ENCODE results near the gene ZBTB7A.

Gene ZBTB7A

DNA sequence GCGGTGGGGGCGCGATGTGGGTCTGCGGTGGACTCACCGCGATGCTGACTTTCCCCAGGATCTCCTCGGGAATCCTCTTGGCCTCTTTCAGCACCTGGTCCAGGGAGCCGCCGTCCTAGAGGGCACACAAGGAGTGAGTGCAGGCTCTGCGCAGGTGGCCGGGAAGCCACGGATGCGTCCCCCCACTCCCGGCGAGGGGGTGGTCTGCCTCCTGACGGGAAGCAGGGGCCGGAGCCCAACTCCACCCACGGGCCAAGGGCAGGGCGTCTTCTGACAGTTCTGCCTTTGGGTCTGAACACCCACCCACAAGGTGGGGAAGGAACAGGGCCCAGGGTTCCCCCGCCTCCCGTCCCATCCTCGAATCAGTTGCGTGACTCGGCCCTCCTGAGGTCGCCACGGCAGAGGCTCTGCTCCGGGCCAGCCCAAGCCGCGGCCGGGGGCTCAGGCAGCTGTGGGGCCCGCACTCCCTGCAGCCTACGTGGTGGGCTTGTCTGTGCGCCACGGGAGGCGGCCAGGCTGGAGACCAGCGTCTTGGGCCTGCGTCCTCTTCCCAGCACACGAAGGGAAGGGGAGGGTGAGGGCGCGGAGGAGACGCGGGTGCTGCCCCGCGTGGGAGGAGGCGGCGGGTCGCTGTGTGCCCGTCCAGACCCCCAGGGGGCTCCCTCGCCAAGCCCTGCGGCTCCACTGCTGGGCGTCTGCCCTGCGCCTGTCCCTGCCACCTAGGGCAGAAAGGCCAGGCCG is 35.8 kb upstream of the ZBTB7A start:
- H3K36me3 ChIP-seq (ENCODE audit: control insufficient read depth in 2 of 2, insufficient read depth in 2 of 2, low read length in 2 of 2) = peaks cover 26 to 41% of the 10 kb centered on the region in 2 donors

DNA sequence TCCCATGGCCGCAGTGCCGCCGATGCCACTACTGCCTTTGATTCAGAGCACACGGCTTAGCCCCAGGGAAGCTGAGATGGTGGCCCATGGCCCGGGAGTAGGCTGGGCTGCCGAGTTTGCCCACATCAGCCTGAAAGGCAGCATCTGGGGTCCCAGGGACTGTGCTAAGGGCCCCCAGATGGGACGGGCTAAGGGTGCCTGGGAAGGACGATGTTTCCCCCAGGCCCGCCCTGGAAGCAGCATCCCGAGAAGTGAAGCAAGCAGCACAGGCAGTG is 34.7 kb upstream of the ZBTB7A start:
- Histone ChIP-seq H3K36me3 (ENCODE audit: control insufficient read depth in 2 of 2, insufficient read depth in 2 of 2, low read length in 2 of 2) (peaks cover 20 to 38% of the 10 kb centered on the region in 2 donors), H3K4me1 (ENCODE audit: control insufficient read depth, insufficient read depth, low read length) (no peaks in the 10 kb centered on the region), H3K9ac (ENCODE audit: low read length in 2 of 2) (no peak overlapping the region), H3K27me3 (ENCODE audit: control insufficient read depth in 1 of 2, insufficient read depth in 2 of 2, low read length in 2 of 2) (no peaks in the 10 kb centered on the region), H3K27ac (ENCODE audit: low read length) (no peak overlapping the region), H3K4me3 (ENCODE audit: low read length in 2 of 2) (no peak overlapping the region), H3K9me3 (ENCODE audit: control insufficient read depth in 2 of 2, low read length in 2 of 2) (no peaks in the 10 kb centered on the region)

More for the DNA sequence above, 35.8 kb upstream of the ZBTB7A start:
- Histone ChIP-seq H3K4me3 (ENCODE audit: low read length in 2 of 2) (no peak overlapping the region), H3K27ac (ENCODE audit: low read length) (no peak overlapping the region), H3K9me3 (ENCODE audit: control insufficient read depth in 2 of 2, low read length in 2 of 2) (no peaks in the 10 kb centered on the region), H3K4me1 (ENCODE audit: control insufficient read depth, insufficient read depth, low read length) (no peaks in the 10 kb centered on the region), H3K27me3 (ENCODE audit: control insufficient read depth in 1 of 2, insufficient read depth in 2 of 2, low read length in 2 of 2) (no peaks in the 10 kb centered on the region), H3K9ac (ENCODE audit: low read length in 2 of 2) (no peak overlapping the region)

DNA sequence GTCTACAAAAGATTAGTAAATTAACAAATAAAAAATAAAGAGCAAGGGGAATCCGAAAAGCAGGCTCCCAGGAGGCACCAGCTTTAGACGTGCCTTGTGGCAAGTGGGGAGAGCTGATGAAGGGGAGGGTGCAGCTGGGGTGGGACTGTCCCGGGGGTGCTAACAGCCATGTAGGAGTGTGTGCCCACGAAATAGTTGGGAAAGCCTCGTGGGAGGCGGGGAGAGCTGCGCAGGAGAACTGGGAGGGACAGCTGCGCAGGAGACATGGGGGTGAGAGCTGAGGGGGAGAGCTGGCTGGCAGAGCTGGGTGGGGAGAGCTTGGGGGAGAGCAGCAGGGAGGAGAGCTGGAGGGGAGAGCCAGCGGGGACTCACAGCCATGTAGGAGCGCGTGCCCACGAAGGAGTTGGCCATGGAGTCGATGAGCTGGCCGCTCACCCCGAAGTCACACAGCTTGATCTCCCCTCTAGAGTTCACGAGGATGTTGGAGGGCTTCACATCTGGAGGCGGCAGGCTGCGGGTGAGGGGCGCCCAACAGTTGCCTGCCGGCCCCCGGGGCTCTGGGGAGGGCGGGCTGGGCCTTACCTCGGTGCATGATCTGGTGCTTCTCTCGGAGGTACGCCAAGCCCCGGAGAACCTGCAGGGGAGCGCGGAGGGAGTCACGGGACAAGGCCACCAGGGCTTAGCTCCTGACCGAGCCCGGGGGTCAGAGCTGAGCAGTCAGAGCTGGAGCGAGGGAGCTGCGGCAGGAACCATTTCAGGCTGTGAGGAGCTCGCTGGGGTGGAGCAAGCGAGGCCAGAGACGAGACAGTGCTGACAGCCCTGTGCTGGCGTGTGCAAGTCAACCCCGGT is 34.2 kb upstream of the ZBTB7A start:
- H3K9me3 ChIP-seq (ENCODE audit: control insufficient read depth in 2 of 2, low read length in 2 of 2) = no peaks in the 10 kb centered on the region
- no peak overlapping the region for H3K27ac ChIP-seq (ENCODE audit: low read length)
- H3K4me3 ChIP-seq (ENCODE audit: low read length in 2 of 2) = no peak overlapping the region
- no peaks in the 10 kb centered on the region for H3K27me3 ChIP-seq (ENCODE audit: control insufficient read depth in 1 of 2, insufficient read depth in 2 of 2, low read length in 2 of 2)
- H3K36me3 ChIP-seq (ENCODE audit: control insufficient read depth in 2 of 2, insufficient read depth in 2 of 2, low read length in 2 of 2) = peaks cover 20 to 35% of the 10 kb centered on the region in 2 donors
- H3K4me1 ChIP-seq (ENCODE audit: control insufficient read depth, insufficient read depth, low read length) = no peaks in the 10 kb centered on the region
- H3K9ac ChIP-seq (ENCODE audit: low read length in 2 of 2) = no peak overlapping the region

DNA sequence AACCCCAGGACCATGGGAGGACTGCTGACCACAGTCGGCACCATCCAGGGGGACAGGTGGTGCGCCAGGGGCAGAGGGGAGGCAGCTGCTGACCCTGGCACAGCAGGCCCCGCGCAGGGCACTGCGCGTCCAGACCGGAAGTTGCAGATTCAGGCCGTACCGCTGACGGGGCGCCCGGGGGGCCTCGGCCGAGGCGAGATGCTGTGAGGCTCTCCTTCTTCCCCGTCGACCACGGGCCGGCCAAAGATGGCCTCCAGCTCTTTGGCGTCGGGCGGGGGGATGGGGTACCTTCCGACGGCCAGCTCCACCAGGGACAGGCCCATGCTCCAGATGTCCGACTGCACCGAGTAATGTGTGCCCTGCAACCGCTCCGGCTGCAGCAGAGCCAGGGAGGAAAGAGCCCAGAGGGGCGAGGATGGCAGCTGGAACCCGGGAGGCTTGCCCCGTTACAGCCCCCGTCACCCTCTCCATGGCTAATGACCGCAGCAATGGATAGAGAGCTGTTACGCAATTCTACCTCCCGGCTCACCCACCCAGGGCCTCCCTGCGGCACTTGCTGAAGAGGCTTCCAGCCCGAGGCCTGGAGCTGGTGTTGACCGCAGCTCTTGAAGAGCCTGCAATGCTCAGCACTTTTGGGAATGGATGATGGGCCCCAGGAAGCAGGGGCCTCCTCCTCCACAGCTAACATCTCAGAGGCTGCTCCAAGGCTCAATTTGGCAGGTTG is 32.5 kb upstream of the ZBTB7A start:
- no peaks in the 10 kb centered on the region for H3K4me1 ChIP-seq (ENCODE audit: control insufficient read depth, insufficient read depth, low read length)
- peaks cover 18 to 30% of the 10 kb centered on the region in 2 donors for H3K36me3 ChIP-seq (ENCODE audit: control insufficient read depth in 2 of 2, insufficient read depth in 2 of 2, low read length in 2 of 2)
- H3K27ac ChIP-seq (ENCODE audit: low read length) = no peak overlapping the region
- no peaks in the 10 kb centered on the region for H3K27me3 ChIP-seq (ENCODE audit: control insufficient read depth in 1 of 2, insufficient read depth in 2 of 2, low read length in 2 of 2)
- no peak overlapping the region for H3K9ac ChIP-seq (ENCODE audit: low read length in 2 of 2)
- H3K9me3 ChIP-seq (ENCODE audit: control insufficient read depth in 2 of 2, low read length in 2 of 2) = no peaks in the 10 kb centered on the region
- H3K4me3 ChIP-seq (ENCODE audit: low read length in 2 of 2) = no peak overlapping the region

DNA sequence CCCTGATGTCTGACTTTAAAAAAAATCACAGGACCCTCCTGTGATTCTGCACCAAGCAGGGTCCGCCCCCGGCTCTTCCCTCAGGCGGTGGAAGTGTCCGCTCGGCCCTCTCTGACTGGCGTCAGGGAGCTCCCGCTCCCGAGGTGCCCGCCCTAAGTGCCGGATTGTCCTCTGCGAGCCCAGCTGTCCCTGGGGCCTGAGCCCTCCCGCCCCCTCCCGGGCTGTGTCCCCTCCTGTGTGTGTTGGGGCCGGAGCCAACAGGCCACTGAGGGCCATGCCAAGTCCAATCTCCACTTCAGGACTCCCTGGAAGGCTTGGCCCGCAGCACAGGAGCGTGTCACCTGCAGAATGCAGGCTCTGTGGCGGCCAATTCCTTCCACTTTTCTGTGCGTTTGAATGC is 31.8 kb upstream of the ZBTB7A start:
- Histone ChIP-seq H3K36me3 (ENCODE audit: control insufficient read depth in 2 of 2, insufficient read depth in 2 of 2, low read length in 2 of 2) (peaks cover 21 to 33% of the 10 kb centered on the region in 2 donors), H3K27me3 (ENCODE audit: control insufficient read depth in 1 of 2, insufficient read depth in 2 of 2, low read length in 2 of 2) (no peaks in the 10 kb centered on the region), H3K4me1 (ENCODE audit: control insufficient read depth, insufficient read depth, low read length) (no peaks in the 10 kb centered on the region), H3K9me3 (ENCODE audit: control insufficient read depth in 2 of 2, low read length in 2 of 2) (no peaks in the 10 kb centered on the region), H3K4me3 (ENCODE audit: low read length in 2 of 2) (no peak overlapping the region), H3K27ac (ENCODE audit: low read length) (no peak overlapping the region), H3K9ac (ENCODE audit: low read length in 2 of 2) (no peak overlapping the region)

DNA sequence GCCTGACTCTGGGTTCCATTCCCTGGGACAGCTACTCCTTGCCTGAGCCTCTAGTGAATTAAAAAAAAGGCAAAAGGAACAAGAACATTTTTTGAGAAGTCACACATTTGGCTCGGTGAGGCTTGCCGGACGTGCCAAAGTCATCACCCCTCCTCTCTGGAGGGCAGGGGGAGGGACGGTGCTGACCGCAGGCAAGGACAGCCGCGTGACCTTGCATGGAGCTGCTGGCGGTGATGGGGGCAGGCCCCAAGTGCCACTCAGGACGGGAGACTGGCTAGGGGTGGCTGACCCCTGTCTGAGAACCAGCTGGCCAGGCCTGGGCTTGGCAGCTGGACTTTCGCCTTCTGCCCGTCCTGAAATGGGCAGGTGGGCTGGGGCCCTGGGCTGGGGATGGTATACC is 30.8 kb upstream of the ZBTB7A start:
- Histone ChIP-seq H3K9me3 (ENCODE audit: control insufficient read depth in 2 of 2, low read length in 2 of 2) (no peaks in the 10 kb centered on the region), H3K36me3 (ENCODE audit: control insufficient read depth in 2 of 2, insufficient read depth in 2 of 2, low read length in 2 of 2) (peaks cover 20 to 31% of the 10 kb centered on the region in 2 donors), H3K4me1 (ENCODE audit: control insufficient read depth, insufficient read depth, low read length) (no peaks in the 10 kb centered on the region), H3K27ac (ENCODE audit: low read length) (no peak overlapping the region), H3K9ac (ENCODE audit: low read length in 2 of 2) (no peak overlapping the region), H3K27me3 (ENCODE audit: control insufficient read depth in 1 of 2, insufficient read depth in 2 of 2, low read length in 2 of 2) (no peaks in the 10 kb centered on the region), H3K4me3 (ENCODE audit: low read length in 2 of 2) (no peak overlapping the region)

DNA sequence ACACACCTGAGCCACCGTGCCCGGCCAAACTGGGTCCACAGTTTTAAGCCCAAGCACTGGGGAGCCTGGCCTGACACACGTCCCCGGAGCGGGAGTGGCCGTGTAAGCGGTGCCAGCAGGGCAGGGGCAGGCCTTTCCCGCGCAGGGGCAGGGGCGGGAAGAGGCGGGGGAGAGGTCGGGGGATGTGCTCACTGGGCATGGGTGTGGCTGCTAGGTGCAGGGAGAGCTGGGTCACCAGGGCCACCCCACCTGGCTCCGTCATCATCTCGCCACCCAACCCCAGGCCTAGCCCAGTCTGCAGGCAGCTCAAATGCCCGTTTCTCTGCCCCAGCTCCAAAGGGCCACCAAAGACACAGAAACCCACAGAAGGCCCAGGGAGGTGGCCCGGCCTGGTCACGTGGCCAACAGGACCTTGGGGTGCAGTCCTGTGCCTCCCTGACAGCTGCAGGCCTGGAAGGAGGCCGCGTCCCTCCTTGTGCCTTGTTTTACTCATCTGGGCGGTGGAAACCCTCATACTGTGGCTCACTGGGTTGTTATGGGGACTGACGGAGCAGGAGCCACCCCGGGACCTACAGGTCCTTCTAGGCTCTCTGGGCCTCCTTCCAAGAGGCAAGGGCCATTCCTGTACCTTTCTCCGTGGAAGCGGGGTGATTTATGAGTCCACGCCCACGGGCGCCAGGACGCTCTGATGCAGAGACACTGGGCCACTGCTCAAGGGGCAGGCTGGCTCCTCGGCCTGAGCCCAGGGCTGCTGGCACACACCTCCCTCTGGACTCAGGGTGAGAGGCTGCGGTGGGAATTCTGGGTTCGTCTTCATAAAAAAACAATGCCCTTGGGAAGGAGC is 29.6 kb upstream of the ZBTB7A start:
- Histone ChIP-seq H3K9me3 (ENCODE audit: control insufficient read depth in 2 of 2, low read length in 2 of 2) (no peaks in the 10 kb centered on the region), H3K9ac (ENCODE audit: low read length in 2 of 2) (no peak overlapping the region), H3K4me1 (ENCODE audit: control insufficient read depth, insufficient read depth, low read length) (no peaks in the 10 kb centered on the region), H3K36me3 (ENCODE audit: control insufficient read depth in 2 of 2, insufficient read depth in 2 of 2, low read length in 2 of 2) (peaks cover 16 to 23% of the 10 kb centered on the region in 2 donors), H3K4me3 (ENCODE audit: low read length in 2 of 2) (no peak overlapping the region), H3K27me3 (ENCODE audit: control insufficient read depth in 1 of 2, insufficient read depth in 2 of 2, low read length in 2 of 2) (no peaks in the 10 kb centered on the region), H3K27ac (ENCODE audit: low read length) (no peak overlapping the region)

DNA sequence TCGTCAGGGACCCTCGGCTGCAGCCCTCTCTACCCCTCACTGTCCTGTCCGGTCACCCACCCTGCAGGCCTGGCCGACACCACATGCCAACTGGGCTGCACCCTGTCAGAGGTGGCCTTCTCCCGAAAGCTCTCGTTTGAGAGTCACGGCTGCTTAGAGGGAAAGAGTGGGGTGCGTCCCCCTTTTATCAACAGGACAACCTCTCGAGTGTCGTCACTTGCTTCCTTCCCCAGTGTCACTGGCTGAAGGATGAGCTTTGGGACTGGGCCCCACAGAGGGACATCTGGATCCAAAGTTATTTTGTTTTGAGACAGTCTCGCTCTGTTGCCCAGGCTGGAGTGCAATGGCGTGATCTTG is 28.8 kb upstream of the ZBTB7A start:
- H3K4me3 ChIP-seq (ENCODE audit: low read length in 2 of 2) = no peak overlapping the region
- no peak overlapping the region for H3K27ac ChIP-seq (ENCODE audit: low read length)
- H3K9me3 ChIP-seq (ENCODE audit: control insufficient read depth in 2 of 2, low read length in 2 of 2) = no peaks in the 10 kb centered on the region
- peaks cover 16 to 23% of the 10 kb centered on the region in 2 donors for H3K36me3 ChIP-seq (ENCODE audit: control insufficient read depth in 2 of 2, insufficient read depth in 2 of 2, low read length in 2 of 2)
- H3K4me1 ChIP-seq (ENCODE audit: control insufficient read depth, insufficient read depth, low read length) = no peaks in the 10 kb centered on the region
- no peak overlapping the region for H3K9ac ChIP-seq (ENCODE audit: low read length in 2 of 2)
- no peaks in the 10 kb centered on the region for H3K27me3 ChIP-seq (ENCODE audit: control insufficient read depth in 1 of 2, insufficient read depth in 2 of 2, low read length in 2 of 2)

DNA sequence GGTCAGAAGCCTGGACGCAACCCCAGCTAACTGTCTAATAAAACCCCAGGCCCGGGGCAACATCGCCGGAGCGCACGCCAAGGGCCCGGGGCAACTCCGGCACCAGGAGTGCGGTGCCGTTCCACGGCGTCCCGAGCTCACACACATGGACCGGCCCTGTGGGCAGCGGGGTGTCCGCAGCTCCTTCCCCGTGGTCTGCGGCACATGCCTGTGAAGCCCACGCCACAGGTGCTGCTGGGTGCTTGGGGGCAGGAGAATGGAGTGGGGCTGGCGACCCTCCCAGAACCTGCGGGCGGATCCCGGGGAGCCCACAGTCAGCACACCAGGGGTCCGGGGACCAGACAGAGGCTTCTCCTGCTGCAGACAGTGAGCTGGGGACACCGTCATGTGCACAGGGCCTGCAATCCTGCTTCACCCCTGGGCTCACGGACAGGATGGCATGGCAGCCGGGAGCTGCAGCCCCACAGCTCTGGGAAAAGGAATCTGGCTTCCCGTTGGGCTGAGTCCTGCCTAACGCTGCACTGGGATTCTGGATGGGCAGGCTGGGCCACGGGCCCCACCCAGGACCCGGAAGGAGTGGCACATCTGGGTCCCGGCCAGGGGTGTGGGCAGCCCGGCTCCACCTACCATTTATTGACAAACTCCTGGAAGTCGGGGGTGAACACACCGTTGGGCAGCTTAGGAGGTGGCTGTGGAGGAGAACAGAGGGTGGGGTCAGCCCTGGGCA is 28.2 kb upstream of the ZBTB7A start:
- H3K27ac ChIP-seq (ENCODE audit: low read length) = no peak overlapping the region

DNA sequence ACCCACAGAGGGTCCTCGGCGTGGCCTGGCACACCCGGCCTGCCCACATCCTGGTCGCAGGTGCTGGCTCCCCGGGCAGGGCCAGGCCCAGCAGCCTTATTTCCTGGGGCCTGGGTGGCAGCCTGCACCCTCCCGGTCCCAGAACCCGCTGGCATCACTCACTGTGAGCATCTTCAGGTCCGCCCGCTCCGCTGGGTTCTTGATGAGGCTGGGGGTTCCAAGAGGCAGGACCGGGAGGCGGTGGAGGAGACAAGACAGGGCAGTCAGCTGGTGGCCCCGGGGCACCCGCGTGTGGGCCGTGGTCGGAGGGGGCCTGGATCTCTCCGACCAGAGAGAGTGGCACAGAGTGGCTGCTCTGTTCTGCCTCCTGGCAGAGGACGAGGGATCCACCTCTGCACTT is 27.6 kb upstream of the ZBTB7A start:
- no peaks in the 10 kb centered on the region for H3K27me3 ChIP-seq (ENCODE audit: control insufficient read depth in 1 of 2, insufficient read depth in 2 of 2, low read length in 2 of 2)
- no peaks in the 10 kb centered on the region for H3K4me1 ChIP-seq (ENCODE audit: control insufficient read depth, insufficient read depth, low read length)
- H3K27ac ChIP-seq (ENCODE audit: low read length) = no peak overlapping the region
- no peak overlapping the region for H3K9ac ChIP-seq (ENCODE audit: low read length in 2 of 2)
- no peaks in the 10 kb centered on the region for H3K9me3 ChIP-seq (ENCODE audit: control insufficient read depth in 2 of 2, low read length in 2 of 2)
- H3K4me3 ChIP-seq (ENCODE audit: low read length in 2 of 2) = no peak overlapping the region
- peaks cover 20 to 28% of the 10 kb centered on the region in 2 donors for H3K36me3 ChIP-seq (ENCODE audit: control insufficient read depth in 2 of 2, insufficient read depth in 2 of 2, low read length in 2 of 2)

More for the DNA sequence above, 28.2 kb upstream of the ZBTB7A start:
- Histone ChIP-seq H3K36me3 (ENCODE audit: control insufficient read depth in 2 of 2, insufficient read depth in 2 of 2, low read length in 2 of 2) (peaks cover 18 to 25% of the 10 kb centered on the region in 2 donors), H3K9ac (ENCODE audit: low read length in 2 of 2) (no peak overlapping the region), H3K4me3 (ENCODE audit: low read length in 2 of 2) (no peak overlapping the region), H3K4me1 (ENCODE audit: control insufficient read depth, insufficient read depth, low read length) (no peaks in the 10 kb centered on the region), H3K9me3 (ENCODE audit: control insufficient read depth in 2 of 2, low read length in 2 of 2) (no peaks in the 10 kb centered on the region), H3K27me3 (ENCODE audit: control insufficient read depth in 1 of 2, insufficient read depth in 2 of 2, low read length in 2 of 2) (no peaks in the 10 kb centered on the region)
